ENCODE results near the gene BBS5. TPM values are rescaled to one million over a fixed set of nuclear protein-coding genes. Genes with fewer than 3 reads are reported as not detected.
A peak's percentile ranks its signal among the peaks of the same experiment; 100 is the strongest.
"Not testable (repeated sequence)": the region's sequence is repeated elsewhere in the genome, so short reads cannot be mapped to it uniquely, and the experiment has no call there.

BBS5 gene
- total RNA-seq, 2 experiments from 2014 or later: 2.7 to 3.4 TPM

GRCh38 chr2:169513094-169513493 lies 33.8 kb downstream of the BBS5 start:
- H3K4me3 Mint-ChIP-seq: no peak overlapping the region
- no peak overlapping the region for H3K27ac Mint-ChIP-seq
- intact Hi-C loops (cut with DNase I, micrococcal nuclease): no loop called here
- POLR2A ChIA-PET: no interaction called here
- DNase-seq (no peak), ATAC-seq (no peak)
- CTCF ChIA-PET: no interaction called here
- H3K27me3 Mint-ChIP-seq: no peaks in the 10 kb centered on the region
- no peaks in the 10 kb centered on the region for H3K9me3 Mint-ChIP-seq (ENCODE audit: low read depth)
- H3K4me1 Mint-ChIP-seq: peaks cover under 1% of the 10 kb centered on the region
- H3K36me3 Mint-ChIP-seq (ENCODE audit: low read depth): no peaks in the 10 kb centered on the region

GRCh38 chr2:169513926-169514325 lies 34.6 kb downstream of the BBS5 start:
- Mint-ChIP-seq H3K36me3 (ENCODE audit: low read depth) (no peaks in the 10 kb centered on the region), H3K27ac (no peak overlapping the region), H3K9me3 (ENCODE audit: low read depth) (no peaks in the 10 kb centered on the region), H3K4me1 (no peaks in the 10 kb centered on the region), H3K27me3 (no peaks in the 10 kb centered on the region), H3K4me3 (no peak overlapping the region)
- DNase-seq (no peak), ATAC-seq (no peak)
- intact Hi-C loops (cut with DNase I, micrococcal nuclease): no loop called here
- ChIA-PET CTCF (interaction anchor here (0.6 to 0.9 kb wide), 3 partner anchors 19 to 712 kb away, joined by 3 read pairs; partner anchors contain the start of gene NOSTRIN), POLR2A (no interaction called here)

DNA sequence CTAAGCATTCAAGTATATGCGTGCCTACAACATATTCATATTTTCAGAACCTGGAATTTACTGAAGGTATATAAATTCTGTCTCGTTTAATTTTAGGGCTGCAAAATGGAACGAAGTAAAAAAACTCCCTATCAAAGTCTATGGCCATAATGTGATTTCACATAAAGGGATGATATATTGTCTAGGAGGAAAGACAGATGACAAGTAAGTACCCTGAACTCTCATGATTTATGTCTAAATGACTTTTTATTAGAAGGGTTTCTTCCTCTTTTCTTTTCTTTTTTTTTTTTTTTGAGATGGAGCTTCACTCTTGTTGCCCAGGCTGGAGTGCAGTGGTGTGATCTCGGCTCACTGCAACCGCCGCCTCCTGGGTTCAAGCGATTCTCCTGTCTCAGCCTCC lies 35.5 kb downstream of the BBS5 start:
- H3K36me3 Mint-ChIP-seq (ENCODE audit: low read depth); DNase-seq; H3K9me3 Mint-ChIP-seq (ENCODE audit: low read depth); ATAC-seq; H3K4me3 Mint-ChIP-seq; POLR2A ChIA-PET; H3K27me3 Mint-ChIP-seq; intact Hi-C loops (cut with DNase I, micrococcal nuclease); H3K27ac Mint-ChIP-seq; H3K4me1 Mint-ChIP-seq: not testable (repeated sequence)
- CTCF ChIA-PET: interaction anchor here (0.9 kb wide), 1 partner anchor 373 kb away, joined by 3 read pairs; no protein-coding TSS in a partner anchor

- POLR2A ChIA-PET; ATAC-seq; intact Hi-C loops (cut with DNase I, micrococcal nuclease): not testable (repeated sequence)
These were observed 37.2 kb downstream of the BBS5 start for GRCh38 chr2:169516488-169516995.

GRCh38 chr2:169520896-169521295 lies 41.6 kb downstream of the BBS5 start:
- Mint-ChIP-seq H3K4me1 (no peaks in the 10 kb centered on the region), H3K4me3 (no peak overlapping the region), H3K27me3 (no peaks in the 10 kb centered on the region), H3K36me3 (ENCODE audit: low read depth) (no peaks in the 10 kb centered on the region), H3K9me3 (ENCODE audit: low read depth) (no peaks in the 10 kb centered on the region), H3K27ac (no peak overlapping the region)
- no peak for ATAC-seq
- no peak for DNase-seq
- intact Hi-C loops (cut with DNase I, micrococcal nuclease): loop anchor here in 1 of 2 experiments (10.0 kb wide), 1 partner anchor 404 kb away; no protein-coding TSS in a partner anchor
- POLR2A ChIA-PET: no interaction called here
- CTCF ChIA-PET: interaction anchor here (1.3 kb wide), 1 partner anchor 41 kb away, joined by 3 read pairs; the partner anchor contains the start of gene BBS5

More at GRCh38 chr2:169516488-169516995, 37.2 kb downstream of the BBS5 start:
- H3K4me1 Mint-ChIP-seq; H3K27me3 Mint-ChIP-seq; H3K36me3 Mint-ChIP-seq (ENCODE audit: low read depth); H3K9me3 Mint-ChIP-seq (ENCODE audit: low read depth); DNase-seq; H3K27ac Mint-ChIP-seq; H3K4me3 Mint-ChIP-seq: not testable (repeated sequence)
- CTCF ChIA-PET: interaction anchor here (1.4 kb wide), 1 partner anchor 17 kb away, joined by 4 read pairs; no protein-coding TSS in a partner anchor

GRCh38 chr2:169523681-169524080 lies 44.4 kb downstream of the BBS5 start:
- CTCF ChIA-PET: interaction anchor here (0.6 kb wide), 1 partner anchor 23 kb away, joined by 3 read pairs; no protein-coding TSS in a partner anchor

DNA sequence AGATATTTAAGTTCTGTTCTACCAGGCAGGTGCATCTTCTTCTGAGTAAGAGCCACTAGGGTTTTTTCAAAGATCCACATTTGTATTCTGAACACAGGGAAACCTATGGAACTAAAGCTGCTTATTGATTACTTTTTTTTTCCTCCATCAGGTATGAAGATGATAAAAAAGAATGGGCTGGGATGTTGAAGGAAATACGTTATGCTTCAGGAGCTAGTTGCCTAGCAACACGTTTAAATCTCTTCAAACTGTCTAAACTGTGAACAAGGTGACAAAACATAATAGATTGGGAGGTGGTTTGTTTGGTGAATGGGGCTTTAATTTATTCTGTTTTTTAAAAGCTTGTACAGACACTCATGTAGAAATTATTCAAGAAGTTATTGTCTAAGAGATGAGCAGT lies 46.1 kb downstream of the BBS5 start:
- H3K4me3 Mint-ChIP-seq: no peak overlapping the region
- CTCF ChIA-PET: interaction anchor here (0.5 to 0.8 kb wide), 4 partner anchors 37 to 599 kb away, joined by 3 to 4 read pairs (median 3); no protein-coding TSS in a partner anchor
- no peaks in the 10 kb centered on the region for H3K9me3 Mint-ChIP-seq (ENCODE audit: low read depth)
- no peak for ATAC-seq
- no peak overlapping the region for H3K27ac Mint-ChIP-seq
- no peak for DNase-seq
- H3K27me3 Mint-ChIP-seq: no peaks in the 10 kb centered on the region
- H3K4me1 Mint-ChIP-seq: no peaks in the 10 kb centered on the region
- intact Hi-C loops (cut with DNase I, micrococcal nuclease): loop anchor here in 1 of 2 experiments (10.0 kb wide), 1 partner anchor 399 kb away; no protein-coding TSS in a partner anchor
- POLR2A ChIA-PET: no interaction called here
- peaks cover 5% of the 10 kb centered on the region for H3K36me3 Mint-ChIP-seq (ENCODE audit: low read depth)

More at GRCh38 chr2:169523681-169524080, 44.4 kb downstream of the BBS5 start:
- ATAC-seq (no peak), DNase-seq (no peak)
- intact Hi-C loops (cut with DNase I, micrococcal nuclease): loop anchor here in 1 of 2 experiments (10.0 kb wide), 1 partner anchor 401 kb away; no protein-coding TSS in a partner anchor
- Mint-ChIP-seq H3K4me1 (no peaks in the 10 kb centered on the region), H3K27me3 (no peaks in the 10 kb centered on the region), H3K27ac (no peak overlapping the region), H3K4me3 (no peak overlapping the region), H3K9me3 (ENCODE audit: low read depth) (no peaks in the 10 kb centered on the region), H3K36me3 (ENCODE audit: low read depth) (peaks cover 2% of the 10 kb centered on the region)
- POLR2A ChIA-PET: no interaction called here

- H3K36me3 Mint-ChIP-seq (ENCODE audit: low read depth): peaks cover 5% of the 10 kb centered on the region
- intact Hi-C loops (cut with DNase I, micrococcal nuclease): loop anchor here in 1 of 2 experiments (10.0 kb wide), 1 partner anchor 398 kb away; no protein-coding TSS in a partner anchor
These were observed 47.2 kb downstream of the BBS5 start for GRCh38 chr2:169526451-169526850.

DNA sequence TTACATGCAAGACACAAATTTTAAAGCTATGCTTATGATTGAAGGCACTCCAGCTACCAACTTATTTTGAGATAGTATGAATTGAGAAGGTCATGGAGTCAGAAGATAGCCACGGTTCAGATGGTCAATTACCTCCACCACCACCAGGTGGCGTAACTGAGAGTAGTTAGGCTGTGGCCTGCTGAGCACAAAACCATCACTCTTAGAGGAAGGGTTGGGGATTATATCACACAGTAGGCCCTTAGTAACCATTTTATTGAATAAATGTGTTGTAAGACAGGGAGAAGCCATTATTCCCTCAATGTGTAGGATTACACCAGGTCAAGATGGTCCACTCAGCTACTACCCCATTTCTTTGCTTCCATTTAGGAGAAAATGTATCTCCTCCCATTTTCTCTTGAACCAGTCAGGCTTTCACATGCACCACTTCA lies 49.0 kb downstream of the BBS5 start:
- Mint-ChIP-seq H3K9me3 (ENCODE audit: low read depth) (no peaks in the 10 kb centered on the region), H3K27me3 (no peaks in the 10 kb centered on the region), H3K4me3 (no peak overlapping the region), H3K4me1 (no peaks in the 10 kb centered on the region), H3K36me3 (ENCODE audit: low read depth) (peaks cover 8% of the 10 kb centered on the region), H3K27ac (no peak overlapping the region)
- POLR2A ChIA-PET: no interaction called here
- intact Hi-C loops (cut with DNase I, micrococcal nuclease): loop anchor here (1.0 to 10.0 kb wide), 4 partner anchors 149 to 400 kb away; no protein-coding TSS in a partner anchor
- ATAC-seq (peak; percentile 91), DNase-seq (peak; percentile 86)
- CTCF ChIA-PET: interaction anchor here (0.6 to 2.5 kb wide), 6 partner anchors 10 to 1042 kb away, joined by 3 to 19 read pairs (median 4); partner anchors contain the start of gene CFAP210

More at GRCh38 chr2:169526451-169526850, 47.2 kb downstream of the BBS5 start:
- DNase-seq (no peak), ATAC-seq (no peak)
- Mint-ChIP-seq H3K4me1 (no peaks in the 10 kb centered on the region), H3K4me3 (no peak overlapping the region), H3K9me3 (ENCODE audit: low read depth) (no peaks in the 10 kb centered on the region), H3K27me3 (no peaks in the 10 kb centered on the region), H3K27ac (no peak overlapping the region)
- POLR2A ChIA-PET: no interaction called here
- CTCF ChIA-PET: no interaction called here

- DNase-seq; H3K27me3 Mint-ChIP-seq; H3K9me3 Mint-ChIP-seq (ENCODE audit: low read depth); H3K4me1 Mint-ChIP-seq; ATAC-seq; intact Hi-C loops (cut with DNase I, micrococcal nuclease); POLR2A ChIA-PET; CTCF ChIA-PET; H3K27ac Mint-ChIP-seq; H3K4me3 Mint-ChIP-seq: not testable (repeated sequence)
- peaks cover 22% of the 10 kb centered on the region for H3K36me3 Mint-ChIP-seq (ENCODE audit: low read depth)
These were observed 60.2 kb downstream of the BBS5 start for GRCh38 chr2:169539460-169539859.

GRCh38 chr2:169540146-169540545 lies 60.9 kb downstream of the BBS5 start:
- intact Hi-C loops (cut with DNase I, micrococcal nuclease): no loop called here
- Mint-ChIP-seq H3K27ac (no peak overlapping the region), H3K9me3 (ENCODE audit: low read depth) (no peaks in the 10 kb centered on the region), H3K4me1 (no peaks in the 10 kb centered on the region), H3K4me3 (no peak overlapping the region), H3K27me3 (no peaks in the 10 kb centered on the region), H3K36me3 (ENCODE audit: low read depth) (peaks cover 22% of the 10 kb centered on the region)
- ATAC-seq (no peak), DNase-seq (no peak)
- ChIA-PET POLR2A (no interaction called here), CTCF (no interaction called here)

- CTCF ChIA-PET: no interaction called here
- Mint-ChIP-seq H3K36me3 (ENCODE audit: low read depth) (peaks cover 27% of the 10 kb centered on the region), H3K4me1 (peaks cover 2% of the 10 kb centered on the region), H3K27ac (no peak overlapping the region), H3K27me3 (no peaks in the 10 kb centered on the region), H3K9me3 (ENCODE audit: low read depth) (no peaks in the 10 kb centered on the region), H3K4me3 (no peak overlapping the region)
- POLR2A ChIA-PET: no interaction called here
- intact Hi-C loops (cut with DNase I, micrococcal nuclease): no loop called here
- ATAC-seq (no peak), DNase-seq (no peak)
These were observed 63.1 kb downstream of the BBS5 start for GRCh38 chr2:169542433-169542832.

All from activated CD4-positive, alpha-beta T cell treated with anti-CD3 and anti-CD28 coated beads for 36 hours (primary cell).